Activated CD8-positive, alpha-beta T cell treated with anti-CD3 and anti-CD28 coated beads for 36 hours (primary cell): ENCODE measurements around the gene CAMTA1. TPM values are rescaled to one million over a fixed set of nuclear protein-coding genes. Genes with fewer than 3 reads are reported as not detected.

ENCODE experiments used
- ATAC-seq: fragments of 200-7000 bp; cut with Tn5 transposase; one replicate; pipeline ENCODE4 v1.10.0; 2021; ENCODE audit warnings: mild to moderate bottlenecking, moderate library complexity
- CTCF ChIA-PET: fragments of 350-600 bp; sonication (Branson Sonifier 250); formaldehyde crosslinking; loops from one replicate; lab custom pipeline; 2021; ENCODE audit warnings: antibody characterized with exemption; lab: Charles Lee
- POLR2A ChIA-PET: fragments of 350-600 bp; sonication (Branson Sonifier 250); formaldehyde crosslinking; loops from one replicate; lab custom pipeline; 2021; ENCODE audit warnings: antibody characterized with exemption; lab: Charles Lee
- DNase-seq: peaks from one replicate; pipeline ENCODE4 v3.0.0-alpha.2; 2020
- H3K27ac Mint-ChIP-seq: one replicate; pipeline ENCODE4 v1.8.0; 2021; ENCODE audit warnings: mild to moderate bottlenecking, mixed read lengths
- H3K27me3 Mint-ChIP-seq: one replicate; pipeline ENCODE4 v1.8.0; 2021; ENCODE audit warnings: mixed read lengths
- H3K36me3 Mint-ChIP-seq: one replicate; pipeline ENCODE4 v1.8.0; 2021; ENCODE audit warnings: low read depth, mixed read lengths
- H3K4me1 Mint-ChIP-seq: one replicate; pipeline ENCODE4 v1.8.0; 2021; ENCODE audit warnings: low read depth, mixed read lengths
- H3K4me3 Mint-ChIP-seq: one replicate; pipeline ENCODE4 v1.8.0; 2021; ENCODE audit warnings: mild to moderate bottlenecking, moderate library complexity, mixed read lengths
- H3K9me3 Mint-ChIP-seq: one replicate; pipeline ENCODE4 v1.8.0; 2021; ENCODE audit warnings: mixed read lengths
- intact Hi-C: fragments of 100-400 bp; cut with micrococcal nuclease; formaldehyde crosslinking; loops from one replicate; pipeline ENCODE4 v1.10.0; 2022
- total RNA-seq, 2 experiments: library from RNA; stranded (reverse); gene quantifications; one replicate each; pipeline ENCODE4 v1.2.3, GENCODE V29; 2021
- TF ChIP-seq, protein P1 (sequence below): fragments of 200-600 bp; IDR thresholded peaks from one replicate; pipeline ENCODE4 v1.8.0; 2022; ENCODE audit warnings: antibody characterized with exemption, mild to moderate bottlenecking

CAMTA1 gene
- total RNA-seq, 2 experiments from 2014 or later, result 67.7 to 70.9 TPM

DNA sequence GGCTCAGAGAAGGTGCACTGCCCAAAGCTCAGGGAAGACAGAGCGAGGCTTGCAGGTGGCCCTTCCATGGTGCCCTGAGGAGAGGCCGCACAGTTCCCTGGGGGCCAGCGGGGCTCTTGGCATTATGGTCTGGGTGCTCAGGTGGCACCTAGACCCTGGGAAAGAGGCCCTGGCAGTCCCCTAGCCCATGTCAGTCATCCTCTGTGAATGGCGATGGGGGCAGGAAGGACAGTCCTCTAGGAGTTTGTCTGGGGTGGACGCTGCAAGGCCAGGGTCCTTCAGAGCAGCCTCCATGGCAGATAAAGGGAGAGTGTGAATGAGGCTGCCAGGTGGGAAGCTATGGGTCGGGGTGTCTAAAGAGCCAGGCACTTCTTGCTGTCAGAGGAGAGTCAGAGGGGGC is 640.0 kb downstream of the CAMTA1 start:
- POLR2A ChIA-PET, result no interaction called here
- no peak overlapping the region for H3K4me3 Mint-ChIP-seq
- no peaks in the 10 kb centered on the region for H3K9me3 Mint-ChIP-seq
- H3K27me3 Mint-ChIP-seq, result peaks cover under 1% of the 10 kb centered on the region
- DNase-seq (no peak), ATAC-seq (no peak)
- no peak overlapping the region for H3K27ac Mint-ChIP-seq
- H3K36me3 Mint-ChIP-seq, result no peaks in the 10 kb centered on the region
- TF ChIP-seq, protein P1, sequence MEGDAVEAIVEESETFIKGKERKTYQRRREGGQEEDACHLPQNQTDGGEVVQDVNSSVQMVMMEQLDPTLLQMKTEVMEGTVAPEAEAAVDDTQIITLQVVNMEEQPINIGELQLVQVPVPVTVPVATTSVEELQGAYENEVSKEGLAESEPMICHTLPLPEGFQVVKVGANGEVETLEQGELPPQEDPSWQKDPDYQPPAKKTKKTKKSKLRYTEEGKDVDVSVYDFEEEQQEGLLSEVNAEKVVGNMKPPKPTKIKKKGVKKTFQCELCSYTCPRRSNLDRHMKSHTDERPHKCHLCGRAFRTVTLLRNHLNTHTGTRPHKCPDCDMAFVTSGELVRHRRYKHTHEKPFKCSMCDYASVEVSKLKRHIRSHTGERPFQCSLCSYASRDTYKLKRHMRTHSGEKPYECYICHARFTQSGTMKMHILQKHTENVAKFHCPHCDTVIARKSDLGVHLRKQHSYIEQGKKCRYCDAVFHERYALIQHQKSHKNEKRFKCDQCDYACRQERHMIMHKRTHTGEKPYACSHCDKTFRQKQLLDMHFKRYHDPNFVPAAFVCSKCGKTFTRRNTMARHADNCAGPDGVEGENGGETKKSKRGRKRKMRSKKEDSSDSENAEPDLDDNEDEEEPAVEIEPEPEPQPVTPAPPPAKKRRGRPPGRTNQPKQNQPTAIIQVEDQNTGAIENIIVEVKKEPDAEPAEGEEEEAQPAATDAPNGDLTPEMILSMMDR, result no peak
- H3K4me1 Mint-ChIP-seq, result no peaks in the 10 kb centered on the region
- intact Hi-C loops, result no loop called here
- CTCF ChIA-PET, result no interaction called here

DNA sequence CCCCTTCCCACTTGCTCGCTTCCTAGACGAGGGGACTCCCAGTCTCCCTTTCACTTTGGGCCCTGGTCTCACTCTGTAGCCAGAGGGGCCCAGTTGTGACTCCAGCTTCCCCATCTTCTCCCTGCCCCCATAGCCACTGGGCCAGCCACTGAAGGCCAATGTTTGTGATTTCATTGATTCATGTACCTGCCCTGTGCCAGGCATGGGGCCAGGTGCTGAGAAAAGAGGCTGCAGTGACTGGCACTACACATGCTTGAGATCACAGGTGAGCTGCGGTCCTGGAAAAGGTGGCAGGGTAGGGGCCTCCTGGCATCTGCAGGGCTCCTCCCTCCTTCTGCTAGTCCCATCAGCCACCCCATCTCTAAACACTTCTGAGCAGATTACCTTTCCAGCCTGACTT is 640.5 kb downstream of the CAMTA1 start:
- H3K27me3 Mint-ChIP-seq, result no peaks in the 10 kb centered on the region
- CTCF ChIA-PET, result no interaction called here
- intact Hi-C loops, result no loop called here
- DNase-seq, result no peak
- H3K27ac Mint-ChIP-seq, result no peak overlapping the region
- H3K4me1 Mint-ChIP-seq, result no peaks in the 10 kb centered on the region
- H3K9me3 Mint-ChIP-seq, result no peaks in the 10 kb centered on the region
- TF ChIP-seq, protein P1, result no peak
- POLR2A ChIA-PET, result no interaction called here
- no peak overlapping the region for H3K4me3 Mint-ChIP-seq
- no peaks in the 10 kb centered on the region for H3K36me3 Mint-ChIP-seq
- ATAC-seq, result no peak

DNA sequence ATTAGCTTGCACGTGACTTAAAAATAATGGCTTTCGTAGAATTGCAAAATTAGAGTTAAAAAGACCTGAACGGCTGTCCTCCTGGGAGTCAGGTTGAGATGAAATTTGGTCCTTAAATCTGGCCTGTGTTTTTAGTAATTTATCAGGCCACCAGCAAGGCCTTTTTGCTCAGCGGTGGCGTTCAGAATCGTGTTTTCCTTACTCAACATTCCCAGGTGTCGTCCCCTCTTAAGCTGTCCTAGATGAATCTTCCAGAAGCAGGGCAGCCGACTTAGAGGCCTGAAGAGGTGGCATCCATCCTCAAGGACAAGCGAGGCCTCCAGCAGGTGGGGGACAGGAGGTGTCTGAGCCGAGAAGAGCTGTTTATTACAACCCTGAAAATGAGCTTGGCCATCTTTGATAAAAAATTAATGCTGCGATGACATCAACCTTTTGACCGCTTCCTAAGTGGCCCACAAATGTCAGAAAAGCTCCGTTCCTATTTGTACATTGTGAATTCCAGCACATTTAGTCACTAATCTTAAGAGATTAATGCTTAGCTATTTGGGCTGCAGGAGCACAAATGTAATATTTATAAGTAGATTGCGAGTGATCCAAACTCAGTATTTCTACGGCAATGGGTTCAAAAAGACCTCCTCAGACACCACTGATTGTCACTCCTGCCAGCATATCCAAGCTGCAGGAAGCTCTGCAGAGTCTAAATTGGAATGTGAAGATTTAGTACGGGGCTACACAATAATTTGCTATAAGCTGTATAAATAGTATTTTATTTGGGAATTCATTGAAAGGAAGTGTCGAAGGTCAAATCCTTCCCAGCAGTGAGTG is 641.7 kb downstream of the CAMTA1 start:
- H3K4me3 Mint-ChIP-seq, result no peak overlapping the region
- no peaks in the 10 kb centered on the region for H3K27me3 Mint-ChIP-seq
- ATAC-seq (no peak), DNase-seq (no peak)
- TF ChIP-seq, protein P1, result no peak
- H3K27ac Mint-ChIP-seq, result no peak overlapping the region
- no peaks in the 10 kb centered on the region for H3K4me1 Mint-ChIP-seq
- ChIA-PET POLR2A (no interaction called here), CTCF (interaction anchor here (1.2 kb wide), 1 partner anchor 17 kb away, joined by 4 read pairs; no protein-coding TSS in a partner anchor)
- H3K36me3 Mint-ChIP-seq, result no peaks in the 10 kb centered on the region
- H3K9me3 Mint-ChIP-seq, result no peaks in the 10 kb centered on the region
- intact Hi-C loops, result no loop called here

DNA sequence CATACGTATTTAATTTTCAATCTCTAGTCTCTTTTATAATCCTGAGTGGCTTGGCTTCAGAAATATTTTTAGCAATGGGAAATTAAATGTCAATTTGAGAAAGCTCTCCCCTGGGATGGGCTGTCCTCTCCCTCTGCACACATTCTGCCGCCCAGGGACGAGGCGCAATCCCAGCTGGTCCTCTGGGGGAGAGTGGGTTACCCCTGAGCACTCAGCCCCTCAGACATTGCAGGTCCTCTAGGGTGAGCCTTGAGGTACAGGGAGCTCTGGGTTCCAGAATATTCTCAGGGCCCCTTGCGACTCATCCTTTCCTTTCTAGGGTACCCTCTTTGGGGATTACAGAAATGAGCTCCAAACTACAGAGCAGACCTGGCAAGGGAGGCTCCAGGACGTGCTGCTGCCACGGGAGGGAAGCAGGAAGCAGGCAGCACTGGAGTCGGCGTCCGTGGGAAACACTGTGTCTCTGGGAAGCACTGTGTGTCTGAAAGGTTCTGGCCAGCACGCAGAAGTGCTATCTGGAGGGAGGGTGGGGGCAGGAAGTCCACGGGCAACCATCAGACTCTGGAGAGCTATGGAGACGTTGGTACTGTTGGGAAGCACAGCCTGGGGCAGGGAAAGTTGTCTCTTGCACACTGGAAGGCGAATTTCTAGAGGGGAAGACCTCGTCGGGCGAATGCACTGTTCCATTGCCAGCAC is 642.5 kb downstream of the CAMTA1 start:
- H3K27ac Mint-ChIP-seq, result no peak overlapping the region
- ChIA-PET CTCF (interaction anchor here (1.2 kb wide), 1 partner anchor 16 kb away, joined by 4 read pairs; no protein-coding TSS in a partner anchor), POLR2A (no interaction called here)
- intact Hi-C loops, result no loop called here
- no peak for DNase-seq
- H3K9me3 Mint-ChIP-seq, result no peaks in the 10 kb centered on the region
- no peak for ATAC-seq
- TF ChIP-seq, protein P1, result no peak
- no peaks in the 10 kb centered on the region for H3K27me3 Mint-ChIP-seq
- H3K4me1 Mint-ChIP-seq, result no peaks in the 10 kb centered on the region
- H3K4me3 Mint-ChIP-seq, result no peak overlapping the region
- no peaks in the 10 kb centered on the region for H3K36me3 Mint-ChIP-seq

DNA sequence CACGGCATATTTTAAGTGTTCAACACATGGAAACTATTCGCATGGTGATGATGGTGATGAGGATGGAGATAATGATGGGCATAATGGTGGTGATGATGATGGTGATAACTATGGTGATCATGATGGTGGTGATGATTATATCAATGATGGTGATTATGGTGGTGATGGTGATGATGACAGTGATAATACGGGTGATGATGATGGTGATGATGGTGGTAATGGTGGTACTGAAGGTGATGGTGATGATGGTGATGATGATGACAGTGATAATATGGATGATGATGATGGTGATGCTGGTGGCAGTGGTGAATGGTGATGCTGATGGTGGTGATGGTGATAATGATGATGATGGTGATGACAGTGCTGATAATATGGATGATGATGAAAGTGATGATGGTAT is 644.0 kb downstream of the CAMTA1 start:
- ATAC-seq (no peak), DNase-seq (no peak)
- Mint-ChIP-seq H3K27me3 (no peaks in the 10 kb centered on the region), H3K9me3 (no peaks in the 10 kb centered on the region), H3K27ac (no peak overlapping the region), H3K4me1 (no peaks in the 10 kb centered on the region), H3K4me3 (no peak overlapping the region), H3K36me3 (no peaks in the 10 kb centered on the region)
- CTCF ChIA-PET, result no interaction called here
- TF ChIP-seq, protein P1, result no peak
- intact Hi-C loops, result no loop called here
- POLR2A ChIA-PET, result no interaction called here
